Neural progenitor cell (in vitro differentiated cells): Measurements from ENCODE around the gene TSR1.

Experiments used
- EZH2 ChIP-seq: fragments of 200-600 bp; sonication (generic); IDR thresholded peaks from 2 replicates; pipeline ENCODE4 v1.6.1; 2017; ENCODE audit warnings: antibody characterized with exemption, mild to moderate bottlenecking, moderate library complexity
- EZH2phosphoT487 ChIP-seq: fragments of 200-600 bp; sonication (generic); IDR thresholded peaks from 2 replicates; pipeline ENCODE4 v1.6.1; 2017; ENCODE audit warnings: antibody characterized with exemption
- TF ChIP-seq, protein P1 (sequence below): fragments of 200-600 bp; sonication (generic); IDR thresholded peaks from 2 replicates; pipeline ENCODE4 v1.5.1; 2017; ENCODE audit warnings: antibody characterized with exemption, mild to moderate bottlenecking

DNA sequence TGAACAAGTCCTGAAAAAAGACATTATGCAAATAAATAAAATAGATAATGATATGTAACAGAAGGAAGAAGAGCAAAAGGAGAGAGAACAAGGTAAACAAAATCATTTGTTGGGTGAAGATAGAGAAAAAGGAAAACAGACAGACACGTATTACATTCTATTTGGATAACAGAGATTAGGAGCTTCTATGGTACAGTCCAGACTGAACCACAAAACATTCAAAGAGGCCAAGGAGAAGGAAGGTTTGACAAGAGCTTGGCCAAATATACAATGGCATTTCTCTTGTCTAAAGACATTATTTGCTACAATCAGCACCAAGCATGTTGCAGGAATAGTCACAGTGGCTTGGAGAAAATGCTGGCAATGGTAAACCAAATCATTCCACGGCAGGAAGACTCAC is 61.8 kb downstream of the TSR1 start:
- TF ChIP-seq, protein P1, sequence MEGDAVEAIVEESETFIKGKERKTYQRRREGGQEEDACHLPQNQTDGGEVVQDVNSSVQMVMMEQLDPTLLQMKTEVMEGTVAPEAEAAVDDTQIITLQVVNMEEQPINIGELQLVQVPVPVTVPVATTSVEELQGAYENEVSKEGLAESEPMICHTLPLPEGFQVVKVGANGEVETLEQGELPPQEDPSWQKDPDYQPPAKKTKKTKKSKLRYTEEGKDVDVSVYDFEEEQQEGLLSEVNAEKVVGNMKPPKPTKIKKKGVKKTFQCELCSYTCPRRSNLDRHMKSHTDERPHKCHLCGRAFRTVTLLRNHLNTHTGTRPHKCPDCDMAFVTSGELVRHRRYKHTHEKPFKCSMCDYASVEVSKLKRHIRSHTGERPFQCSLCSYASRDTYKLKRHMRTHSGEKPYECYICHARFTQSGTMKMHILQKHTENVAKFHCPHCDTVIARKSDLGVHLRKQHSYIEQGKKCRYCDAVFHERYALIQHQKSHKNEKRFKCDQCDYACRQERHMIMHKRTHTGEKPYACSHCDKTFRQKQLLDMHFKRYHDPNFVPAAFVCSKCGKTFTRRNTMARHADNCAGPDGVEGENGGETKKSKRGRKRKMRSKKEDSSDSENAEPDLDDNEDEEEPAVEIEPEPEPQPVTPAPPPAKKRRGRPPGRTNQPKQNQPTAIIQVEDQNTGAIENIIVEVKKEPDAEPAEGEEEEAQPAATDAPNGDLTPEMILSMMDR: no peak
- TF ChIP-seq EZH2 (no peak), EZH2phosphoT487 (no peak)
